Measurements from ENCODE around the gene MBD5.

- TF ChIP-seq CTCF (conservative IDR thresholded peaks at IDR 0.05 in 1 of 2, IDR thresholded peaks at IDR 0.05 in 1 of 2; ENCODE audit: extremely low read depth in 1 of 2, insufficient read depth in 1 of 2, low read depth in 1 of 2, low read length in 2 of 2) (no peak), EZH2 (IDR thresholded peaks at IDR 0.05; ENCODE audit: borderline replicate concordance, low read length) (no peak)
Measured at GRCh38 chr2:148130581-148130980, 109.7 kb downstream of the MBD5 start.

All from mammary epithelial cell (primary cell).